ENCODE data around the gene ACP4. TPM values are rescaled to one million over a fixed set of nuclear protein-coding genes. Genes with fewer than 3 reads are reported as not detected.
A peak's percentile ranks its signal among the peaks of the same experiment; 100 is the strongest.

Gene ACP4
- total RNA-seq, 3 donors from 2014 or later = not detected

- Histone ChIP-seq H3K4me3 (no peak overlapping the region), H3K4me1 (ENCODE audit: low read depth) (peaks cover 24% of the 10 kb centered on the region), H3K36me3 (ENCODE audit: low read depth) (no peaks in the 10 kb centered on the region), H3K9me3 (no peaks in the 10 kb centered on the region)
- ATAC-seq = no peak
- DNase-seq = peak in 1 of 3 donors; percentile 41
- intact Hi-C loops (cut with DNase I, micrococcal nuclease) = no loop called here
- TF ChIP-seq CTCF (IDR thresholded peaks at IDR 0.05) = no peak
Observed at GRCh38 chr19:50819636-50820035, 29.4 kb downstream of the ACP4 start.

GRCh38 chr19:50820086-50820485 is 29.9 kb downstream of the ACP4 start:
- Histone ChIP-seq H3K4me1 (ENCODE audit: low read depth) (peaks cover 24% of the 10 kb centered on the region), H3K9me3 (no peaks in the 10 kb centered on the region), H3K36me3 (ENCODE audit: low read depth) (no peaks in the 10 kb centered on the region), H3K4me3 (no peak overlapping the region)
- no peak for TF ChIP-seq CTCF (IDR thresholded peaks at IDR 0.05)
- DNase-seq = peak; percentile 57 to 66 (median 57)
- intact Hi-C loops (cut with DNase I, micrococcal nuclease) = no loop called here
- ATAC-seq = no peak

GRCh38 chr19:50820549-50821247 is 30.5 kb downstream of the ACP4 start:
- no peaks in the 10 kb centered on the region for H3K9me3 ChIP-seq
- no peak overlapping the region for H3K4me3 ChIP-seq
- peak; percentile 59 for ATAC-seq
- H3K36me3 ChIP-seq (ENCODE audit: low read depth) = no peaks in the 10 kb centered on the region
- TF ChIP-seq CTCF (IDR thresholded peaks at IDR 0.05) = no peak
- H3K4me1 ChIP-seq (ENCODE audit: low read depth) = peaks cover 24% of the 10 kb centered on the region
- intact Hi-C loops (cut with DNase I, micrococcal nuclease) = no loop called here
- DNase-seq = peak; percentile 85 to 91 (median 88)

- peaks cover 24% of the 10 kb centered on the region for H3K4me1 ChIP-seq (ENCODE audit: low read depth)
- H3K9me3 ChIP-seq = no peaks in the 10 kb centered on the region
- no peak overlapping the region for H3K4me3 ChIP-seq
- TF ChIP-seq CTCF (IDR thresholded peaks at IDR 0.05) = no peak
- intact Hi-C loops (cut with DNase I, micrococcal nuclease) = no loop called here
- H3K36me3 ChIP-seq (ENCODE audit: low read depth) = no peaks in the 10 kb centered on the region
- DNase-seq = no peak
- ATAC-seq = no peak
Observed at GRCh38 chr19:50821248-50821612, 31.0 kb downstream of the ACP4 start.

GRCh38 chr19:50821622-50822021 is 31.4 kb downstream of the ACP4 start:
- peaks cover 24% of the 10 kb centered on the region for H3K4me1 ChIP-seq (ENCODE audit: low read depth)
- H3K4me3 ChIP-seq = no peak overlapping the region
- H3K36me3 ChIP-seq (ENCODE audit: low read depth) = no peaks in the 10 kb centered on the region
- TF ChIP-seq CTCF (IDR thresholded peaks at IDR 0.05) = no peak
- no peaks in the 10 kb centered on the region for H3K9me3 ChIP-seq
- intact Hi-C loops (cut with DNase I, micrococcal nuclease) = no loop called here
- DNase-seq (peak in 1 of 3 donors; percentile 42), ATAC-seq (no peak)
